ENCODE data around the gene CRACR2A.

DNA sequence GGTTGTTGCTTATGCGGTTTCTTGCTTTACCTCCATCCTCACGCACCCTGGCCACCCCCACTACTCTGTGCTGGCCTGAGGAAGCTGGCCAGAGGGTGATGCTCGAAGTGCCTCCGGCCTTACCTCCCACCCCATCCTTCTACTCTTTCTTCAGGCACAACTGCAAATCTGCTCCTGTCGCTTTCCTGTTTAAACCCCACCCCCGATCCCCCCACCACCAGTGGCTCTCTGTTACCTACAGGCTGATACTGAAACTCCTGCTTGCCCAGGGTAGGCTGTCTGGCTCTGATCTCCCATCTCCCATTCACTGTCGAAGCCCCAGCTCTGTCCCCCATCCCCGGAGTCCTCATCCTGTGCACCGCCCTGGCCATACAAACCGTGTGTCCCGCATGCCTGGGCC lies 150.4 kb downstream of the CRACR2A start:
- no peak for TF ChIP-seq CTCF (IDR thresholded peaks at IDR 0.05; ENCODE audit: low read length)
- no peak for TF ChIP-seq EZH2 (optimal IDR thresholded peaks at IDR 0.05; ENCODE audit: low read depth, low read length)

Measured in MM.1S (cell line).